Jurkat, Clone E6-1 (cell line): Measurements from ENCODE around the gene NUP93.
"Not testable (repeated sequence)": the region's sequence is repeated elsewhere in the genome, so short reads cannot be mapped to it uniquely, and the experiment has no call there.

Source experiments
- DNase-seq: peaks from one replicate; pipeline ENCODE4 v3.0.0-alpha.2; 2011; ENCODE audit warnings: low read depth, low spot score
- H3K4me3 ChIP-seq: 2 replicates; pipeline ENCODE4 v1.5.1; 2011; ENCODE audit warnings: mild to moderate bottlenecking, low read length, control low read depth, moderate library complexity

NUP93 gene

GRCh38 chr16:56771558-56772279 lies 41.8 kb downstream of the NUP93 start:
- no peak overlapping the region for H3K4me3 ChIP-seq
- DNase-seq: no peak

- H3K4me3 ChIP-seq: no peak overlapping the region
- DNase-seq: no peak
Observed at GRCh38 chr16:56773532-56773931, 43.6 kb downstream of the NUP93 start.

GRCh38 chr16:56774016-56774680 lies 44.2 kb downstream of the NUP93 start:
- DNase-seq: no peak
- no peak overlapping the region for H3K4me3 ChIP-seq

- no peak for DNase-seq
Observed at GRCh38 chr16:56775162-56775561, 45.2 kb downstream of the NUP93 start.

GRCh38 chr16:56776562-56776961 lies 46.6 kb downstream of the NUP93 start:
- H3K4me3 ChIP-seq: no peak overlapping the region
- DNase-seq: no peak

More at GRCh38 chr16:56775162-56775561, 45.2 kb downstream of the NUP93 start:
- H3K4me3 ChIP-seq: no peak overlapping the region

- DNase-seq: no peak
Observed at GRCh38 chr16:56777001-56777400, 47.1 kb downstream of the NUP93 start.

GRCh38 chr16:56777482-56777881 lies 47.6 kb downstream of the NUP93 start:
- no peak overlapping the region for H3K4me3 ChIP-seq
- no peak for DNase-seq

More at GRCh38 chr16:56777001-56777400, 47.1 kb downstream of the NUP93 start:
- no peak overlapping the region for H3K4me3 ChIP-seq

- H3K4me3 ChIP-seq: no peak overlapping the region
- DNase-seq: no peak
Observed at GRCh38 chr16:56779906-56780305, 50.0 kb downstream of the NUP93 start.

GRCh38 chr16:56780646-56781045 lies 50.7 kb downstream of the NUP93 start:
- no peak overlapping the region for H3K4me3 ChIP-seq
- DNase-seq: peak; percentile 22

- no peak overlapping the region for H3K4me3 ChIP-seq
- no peak for DNase-seq
Observed at GRCh38 chr16:56781528-56781961, 51.6 kb downstream of the NUP93 start.

GRCh38 chr16:56783344-56783743 lies 53.4 kb downstream of the NUP93 start:
- H3K4me3 ChIP-seq: no peak overlapping the region
- DNase-seq: no peak

- DNase-seq: no peak
- no peak overlapping the region for H3K4me3 ChIP-seq
Observed at GRCh38 chr16:56785317-56785716, 55.4 kb downstream of the NUP93 start.

- no peak overlapping the region for H3K4me3 ChIP-seq
- no peak for DNase-seq
Observed at GRCh38 chr16:56787167-56787566, 57.2 kb downstream of the NUP93 start.

- no peak overlapping the region for H3K4me3 ChIP-seq
- DNase-seq: no peak
Observed at GRCh38 chr16:56788435-56788834, 58.5 kb downstream of the NUP93 start.

- DNase-seq: peak; percentile 55
- H3K4me3 ChIP-seq: no peak overlapping the region
Observed at GRCh38 chr16:56789360-56789759, 59.4 kb downstream of the NUP93 start.

GRCh38 chr16:56792967-56793366 lies 63.0 kb downstream of the NUP93 start:
- no peak overlapping the region for H3K4me3 ChIP-seq
- DNase-seq: no peak

- H3K4me3 ChIP-seq: no peak overlapping the region
- DNase-seq: no peak
Observed at GRCh38 chr16:56793492-56793891, 63.6 kb downstream of the NUP93 start.

- H3K4me3 ChIP-seq: no peak overlapping the region
- DNase-seq: no peak
Observed at GRCh38 chr16:56795011-56795410, 65.1 kb downstream of the NUP93 start.

- H3K4me3 ChIP-seq, DNase-seq: not testable (repeated sequence)
Observed at GRCh38 chr16:56797038-56797437, 67.1 kb downstream of the NUP93 start.

GRCh38 chr16:56797861-56798260 lies 67.9 kb downstream of the NUP93 start:
- no peak for DNase-seq
- H3K4me3 ChIP-seq: no peak overlapping the region

GRCh38 chr16:56798955-56799354 lies 69.0 kb downstream of the NUP93 start:
- DNase-seq: no peak
- H3K4me3 ChIP-seq: no peak overlapping the region
